ENCODE data around the gene MAIP1. TPM values are rescaled to one million over a fixed set of nuclear protein-coding genes. Genes with fewer than 3 reads are reported as not detected.

Gene MAIP1
- total and polyA plus RNA-seq, 12 donors = 3.7 to 31.0 (median 26.4) TPM

GRCh38 chr2:200003444-200003843 lies 48.1 kb downstream of the MAIP1 start:
- no peak for ATAC-seq
- peaks cover 0 to 15% (median 8%) of the 10 kb centered on the region in 11 donors for H3K9me3 ChIP-seq
- no peaks in the 10 kb centered on the region for H3K36me3 ChIP-seq
- 74 to 77% methylated on average over 1 of the region's 1 CpG for WGBS, 2 donors
- no peak for DNase-seq
- no peaks in the 10 kb centered on the region for H3K27me3 ChIP-seq
- no peak for TF ChIP-seq CTCF (IDR thresholded peaks at IDR 0.05)
- no peak overlapping the region for H3K4me3 ChIP-seq
- H3K27ac ChIP-seq = no peak overlapping the region
- peaks cover 0 to 10% (median 0%) of the 10 kb centered on the region in 9 donors for H3K4me1 ChIP-seq
- intact Hi-C loops (cut with DNase I) = no loop called here

- ATAC-seq (no peak), DNase-seq (no peak)
- H3K9me3 ChIP-seq = peaks cover 0 to 17% (median 8%) of the 10 kb centered on the region in 11 donors
- no peaks in the 10 kb centered on the region for H3K27me3 ChIP-seq
- H3K4me1 ChIP-seq = peaks cover 0 to 10% (median 0%) of the 10 kb centered on the region in 9 donors
- TF ChIP-seq CTCF (IDR thresholded peaks at IDR 0.05) = no peak
- no peak overlapping the region for H3K4me3 ChIP-seq
- no peaks in the 10 kb centered on the region for H3K36me3 ChIP-seq
- H3K27ac ChIP-seq = no peak overlapping the region
- intact Hi-C loops (cut with DNase I) = no loop called here
These were observed 50.3 kb downstream of the MAIP1 start for GRCh38 chr2:200005675-200006074.

GRCh38 chr2:200007306-200007705 lies 51.9 kb downstream of the MAIP1 start:
- TF ChIP-seq CTCF (IDR thresholded peaks at IDR 0.05) = no peak
- Histone ChIP-seq H3K9me3 (peaks cover 0 to 17% (median 8%) of the 10 kb centered on the region in 11 donors), H3K36me3 (no peaks in the 10 kb centered on the region), H3K4me1 (no peaks in the 10 kb centered on the region), H3K4me3 (no peak overlapping the region), H3K27ac (no peak overlapping the region), H3K27me3 (no peaks in the 10 kb centered on the region)
- intact Hi-C loops (cut with DNase I) = no loop called here
- ATAC-seq = no peak
- DNase-seq = no peak
- WGBS, 2 donors = 74 to 80% methylated on average over 1 of the region's 1 CpG

- DNase-seq (no peak), ATAC-seq (no peak)
- Histone ChIP-seq H3K4me3 (no peak overlapping the region), H3K27me3 (no peaks in the 10 kb centered on the region), H3K27ac (no peak overlapping the region), H3K4me1 (no peaks in the 10 kb centered on the region), H3K9me3 (peaks cover 0 to 8% (median 0%) of the 10 kb centered on the region in 11 donors), H3K36me3 (no peaks in the 10 kb centered on the region)
- intact Hi-C loops (cut with DNase I) = no loop called here
- WGBS, 2 donors = 94 to 100% methylated on average over 1 of the region's 1 CpG
- no peak for TF ChIP-seq CTCF (IDR thresholded peaks at IDR 0.05)
These were observed 57.0 kb downstream of the MAIP1 start for GRCh38 chr2:200012401-200012800.

Other genes with a start within 250 kb of the MAIP1 start
- gene FTCDNL1, start 104.4 kb upstream of the MAIP1 start, total RNA-seq = 1 to 10 TPM; 2.5 to 7.1 (median 4.8) TPM
- gene FTCDNL1, start 104.4 kb upstream of the MAIP1 start, polyA plus RNA-seq = under 1 TPM; 0.44 to 0.59 TPM
- 10 to 100 TPM in 3 of 10 donors, 1 to 10 TPM in 7; 7.0 to 11.4 (median 8.2) TPM for gene C2orf69, start 44.3 kb upstream of the MAIP1 start, total RNA-seq
- gene C2orf69, start 44.3 kb upstream of the MAIP1 start, polyA plus RNA-seq = 1 to 10 TPM; 4.4 to 5.6 TPM
- 1 to 10 TPM; 1.9 to 3.5 (median 2.8) TPM for gene TYW5, start 91 bp upstream of the MAIP1 start, total RNA-seq
- 1 to 10 TPM; 2.4 to 2.5 TPM for gene TYW5, start 91 bp upstream of the MAIP1 start, polyA plus RNA-seq